Left renal cortex interstitium (tissue), 4 donors: ENCODE measurements around the gene ORM2. TPM values are rescaled to one million over a fixed set of nuclear protein-coding genes. Genes with fewer than 3 reads are reported as not detected.

Experiments
- DNase-seq, 4 donors: peaks; one replicate each; pipeline ENCODE4 v3.0.0-alpha.2; 2013; ENCODE audit warnings: low read depth in 4 of 4, low spot score in 2 of 4, missing footprints in 1 of 4
- polyA plus RNA-seq, 4 donors: library from polyadenylated mRNA; unstranded; fragments of 120-200 nt; gene quantifications; one replicate each; pipeline ENCODE4 v1.2.1, GENCODE V29; 2013; ENCODE audit not compliant: insufficient read length in 4 of 4

ORM2 gene
- polyA plus RNA-seq, 4 donors: 0.27 to 0.73 TPM; not detected in 2

- DNase-seq: no peak
Observed at GRCh38 chr9:114291886-114292590, 37.6 kb upstream of the ORM2 start.

- no peak for DNase-seq
Observed at GRCh38 chr9:114294664-114295063, 35.0 kb upstream of the ORM2 start.

- DNase-seq: no peak
Observed at GRCh38 chr9:114296338-114296737, 33.3 kb upstream of the ORM2 start.

- DNase-seq: no peak
Observed at GRCh38 chr9:114299286-114300152, 30.1 kb upstream of the ORM2 start.

- DNase-seq: no peak
Observed at GRCh38 chr9:114300153-114300845, 29.4 kb upstream of the ORM2 start.

- DNase-seq: no peak
Observed at GRCh38 chr9:114300846-114301797, 28.5 kb upstream of the ORM2 start.

GRCh38 chr9:114301798-114302565, 27.7 kb upstream of the ORM2 start:
- no peak for DNase-seq

- no peak for DNase-seq
Observed at GRCh38 chr9:114302727-114303126, 26.9 kb upstream of the ORM2 start.

GRCh38 chr9:114303571-114303970, 26.1 kb upstream of the ORM2 start:
- DNase-seq: no peak

GRCh38 chr9:114303977-114304376, 25.7 kb upstream of the ORM2 start:
- DNase-seq: no peak

- DNase-seq: no peak
Observed at GRCh38 chr9:114304416-114305188, 25.1 kb upstream of the ORM2 start.

GRCh38 chr9:114307899-114308267, 21.8 kb upstream of the ORM2 start:
- no peak for DNase-seq

- no peak for DNase-seq
Observed at GRCh38 chr9:114308361-114308950, 21.2 kb upstream of the ORM2 start.

GRCh38 chr9:114309096-114309495, 20.6 kb upstream of the ORM2 start:
- no peak for DNase-seq

GRCh38 chr9:114310471-114311450, 18.9 kb upstream of the ORM2 start:
- DNase-seq: no peak

- no peak for DNase-seq
Observed at GRCh38 chr9:114311571-114312512, 17.8 kb upstream of the ORM2 start.
